Lung (tissue), 12 donors: ENCODE measurements around the gene SLC12A5. TPM values are rescaled to one million over a fixed set of nuclear protein-coding genes. Genes with fewer than 3 reads are reported as not detected.

Experiments used
- ATAC-seq: fragments of 200-7000 bp; cut with Tn5 transposase; one replicate; pipeline ENCODE4 v1.9.1; 2020; ENCODE audit warnings: moderate number of reproducible peaks; ENCODE audit not compliant: insufficient read depth, low FRiP score
- DNase-seq, 3 donors: peaks; one replicate each; pipeline ENCODE4 v3.0.0-alpha.2; 2013 to 2017
- H3K27ac ChIP-seq, 2 donors: one replicate each; pipeline ENCODE4 v1.5.1; 2013; ENCODE audit warnings: mild to moderate bottlenecking in 2 of 2, moderate library complexity in 2 of 2, control low read depth in 1 of 2, inconsistent platforms in 1 of 2, low read depth in 1 of 2, low read length in 1 of 2
- H3K27me3 ChIP-seq, 3 donors: one replicate each; pipeline ENCODE4 v1.5.1; 2013; ENCODE audit warnings: low read length in 2 of 3; ENCODE audit not compliant: control insufficient read depth in 3 of 3, insufficient read depth in 3 of 3
- H3K36me3 ChIP-seq, 4 donors: one replicate each; pipeline ENCODE4 v1.5.1; 2013; ENCODE audit warnings: low read length in 4 of 4, mild to moderate bottlenecking in 1 of 4, moderate library complexity in 1 of 4; ENCODE audit not compliant: control insufficient read depth in 4 of 4, insufficient read depth in 4 of 4
- H3K4me1 ChIP-seq, 5 donors: one replicate each; pipeline ENCODE4 v1.5.1; 2013; ENCODE audit warnings: low read length in 5 of 5, mild to moderate bottlenecking in 2 of 5, moderate library complexity in 1 of 5; ENCODE audit not compliant: control insufficient read depth in 5 of 5, insufficient read depth in 5 of 5
- H3K4me3 ChIP-seq: one replicate; pipeline ENCODE4 v1.5.1; 2013; ENCODE audit warnings: mild to moderate bottlenecking, control low read depth, moderate library complexity
- H3K9ac ChIP-seq, 2 donors: one replicate each; pipeline ENCODE4 v1.5.1; 2013; ENCODE audit warnings: low read length in 2 of 2, control low read depth in 1 of 2; ENCODE audit not compliant: insufficient read depth in 1 of 2
- H3K9me3 ChIP-seq, 4 donors: one replicate each; pipeline ENCODE4 v1.5.1; 2013; ENCODE audit warnings: low read length in 3 of 4, mild to moderate bottlenecking in 1 of 4, moderate library complexity in 1 of 4; ENCODE audit not compliant: control insufficient read depth in 4 of 4, insufficient read depth in 3 of 4
- WGBS, 2 donors: extraction: QIAGEN DNeasy Blood & Tissue Kit; methylation state at CpG; one replicate each; pipeline ENCODE4 v1.1.7; 2013; 5-methylcytosine and 5-hydroxymethylcytosine counted together
- polyA plus RNA-seq, 2 donors: library from polyadenylated mRNA; stranded (reverse); fragments of 200-250 nt; gene quantifications; one replicate each; pipeline ENCODE4 v1.2.1, GENCODE V29; 2013
- total RNA-seq, 2 donors: library from RNA; depleted of rRNA in 1 of 2; stranded (reverse); fragments of >200 nt in 1 of 2; gene quantifications; one replicate each; pipeline ENCODE4 v1.2.1, GENCODE V29; 2014 to 2021
- TF ChIP-seq, protein P1 (sequence below): IDR thresholded peaks from 2 replicates; pipeline ENCODE4 v1.5.1; 2012; ENCODE audit warnings: mild to moderate bottlenecking; ENCODE audit errors: control extremely low read depth, extremely low read depth
- donor health status: control.
- donor health status: control.
- donor health status: Bipolar disorder and iron deficiency.
- donor health status: healthy.
- donor health status: DM: yes; HTN: yes; CAD: no.

The SLC12A5 gene
- total and polyA plus RNA-seq, 4 donors = 0.52 TPM; not detected in 3

DNA sequence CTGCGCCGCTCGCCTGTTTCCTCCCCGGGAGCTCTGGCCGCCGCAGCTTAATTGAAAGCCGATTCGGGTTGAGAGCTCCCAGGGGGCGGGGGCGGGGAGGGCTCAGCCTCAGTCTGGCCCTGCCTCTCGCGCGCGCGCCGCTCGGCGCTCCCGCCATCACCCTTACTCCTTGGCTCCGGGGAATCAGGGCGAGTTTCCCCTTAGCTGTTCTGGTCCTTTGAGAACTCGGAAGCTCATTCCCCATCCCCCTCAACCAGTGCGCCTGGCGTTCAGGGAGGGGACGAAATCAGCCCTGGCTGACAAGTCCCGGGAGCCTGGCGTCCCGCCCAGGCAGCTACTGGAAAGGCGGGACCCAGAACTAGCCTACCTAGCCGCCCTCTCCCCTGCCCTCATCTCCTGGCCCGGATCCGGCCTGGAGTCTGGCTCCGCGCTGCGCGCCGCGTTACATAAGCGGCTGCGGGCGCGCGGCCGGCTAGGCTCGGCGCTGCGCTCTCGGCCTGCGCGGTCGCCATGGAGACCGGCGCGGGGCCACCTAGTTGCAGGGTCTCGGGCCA lies 2.8 kb downstream of the SLC12A5 start:
- H3K9me3 ChIP-seq = peaks cover 0 to 2% (median 0%) of the 10 kb centered on the region in 4 donors
- no peak for ATAC-seq
- TF ChIP-seq, protein P1, sequence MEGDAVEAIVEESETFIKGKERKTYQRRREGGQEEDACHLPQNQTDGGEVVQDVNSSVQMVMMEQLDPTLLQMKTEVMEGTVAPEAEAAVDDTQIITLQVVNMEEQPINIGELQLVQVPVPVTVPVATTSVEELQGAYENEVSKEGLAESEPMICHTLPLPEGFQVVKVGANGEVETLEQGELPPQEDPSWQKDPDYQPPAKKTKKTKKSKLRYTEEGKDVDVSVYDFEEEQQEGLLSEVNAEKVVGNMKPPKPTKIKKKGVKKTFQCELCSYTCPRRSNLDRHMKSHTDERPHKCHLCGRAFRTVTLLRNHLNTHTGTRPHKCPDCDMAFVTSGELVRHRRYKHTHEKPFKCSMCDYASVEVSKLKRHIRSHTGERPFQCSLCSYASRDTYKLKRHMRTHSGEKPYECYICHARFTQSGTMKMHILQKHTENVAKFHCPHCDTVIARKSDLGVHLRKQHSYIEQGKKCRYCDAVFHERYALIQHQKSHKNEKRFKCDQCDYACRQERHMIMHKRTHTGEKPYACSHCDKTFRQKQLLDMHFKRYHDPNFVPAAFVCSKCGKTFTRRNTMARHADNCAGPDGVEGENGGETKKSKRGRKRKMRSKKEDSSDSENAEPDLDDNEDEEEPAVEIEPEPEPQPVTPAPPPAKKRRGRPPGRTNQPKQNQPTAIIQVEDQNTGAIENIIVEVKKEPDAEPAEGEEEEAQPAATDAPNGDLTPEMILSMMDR = no peak
- peaks cover 24 to 57% (median 31%) of the 10 kb centered on the region in 3 donors for H3K27me3 ChIP-seq
- no peaks in the 10 kb centered on the region for H3K36me3 ChIP-seq
- peaks cover 0 to 3% (median 0%) of the 10 kb centered on the region in 5 donors for H3K4me1 ChIP-seq
- 2 to 3% methylated on average over 54 to 55 of the region's 55 CpGs for WGBS, 2 donors
- no peak overlapping the region for H3K9ac ChIP-seq
- no peak overlapping the region for H3K4me3 ChIP-seq
- no peak overlapping the region for H3K27ac ChIP-seq
- DNase-seq = no peak

DNA sequence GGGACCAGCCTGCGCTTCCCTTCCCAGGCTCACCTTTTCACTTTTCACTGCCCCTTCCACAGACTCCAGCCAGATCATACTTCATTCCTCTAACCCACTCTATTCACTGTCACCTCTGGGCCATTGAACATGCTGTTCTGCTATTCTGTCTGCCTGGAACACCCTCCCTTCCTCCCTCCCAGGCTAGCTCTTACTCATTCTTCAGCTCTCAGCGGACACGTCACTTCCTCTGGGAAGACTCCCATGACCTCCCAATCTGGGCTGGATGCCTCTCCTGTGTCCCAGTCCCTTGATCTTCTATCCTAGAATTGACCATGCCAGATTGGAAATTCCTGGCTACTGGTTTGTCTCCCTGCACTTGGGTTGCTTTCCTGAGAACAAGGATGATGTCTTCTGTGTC lies 5.0 kb downstream of the SLC12A5 start:
- TF ChIP-seq, protein P1 = no peak

DNA sequence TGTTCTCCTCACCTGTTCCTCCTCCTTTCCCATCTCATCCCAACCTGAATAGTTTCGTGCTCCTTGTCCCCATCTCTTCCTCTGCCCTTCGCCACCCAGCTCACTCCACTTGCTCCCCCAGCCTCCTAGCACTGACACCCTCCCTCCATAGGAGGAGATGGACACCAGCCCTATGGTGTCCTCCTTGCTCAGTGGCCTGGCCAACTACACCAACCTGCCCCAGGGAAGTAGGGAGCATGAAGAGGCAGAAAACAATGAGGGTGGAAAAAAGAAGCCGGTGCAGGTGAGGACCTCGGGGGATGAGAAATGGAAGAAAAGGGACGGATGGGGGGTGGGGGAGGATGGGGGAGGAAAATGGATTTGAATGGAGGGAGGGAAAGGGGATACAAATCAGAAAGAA lies 6.2 kb downstream of the SLC12A5 start:
- WGBS, 2 donors = 63 to 79% methylated on average over 5 of the region's 5 CpGs
- TF ChIP-seq, protein P1 = no peak
- no peak overlapping the region for H3K27ac ChIP-seq
- no peak for DNase-seq
- no peak overlapping the region for H3K4me3 ChIP-seq
- no peaks in the 10 kb centered on the region for H3K9me3 ChIP-seq
- ATAC-seq = no peak
- H3K9ac ChIP-seq = no peak overlapping the region
- peaks cover 18 to 48% (median 22%) of the 10 kb centered on the region in 3 donors for H3K27me3 ChIP-seq
- H3K36me3 ChIP-seq = no peaks in the 10 kb centered on the region
- peaks cover 0 to 3% (median 0%) of the 10 kb centered on the region in 5 donors for H3K4me1 ChIP-seq

More for the DNA sequence above, 5.0 kb downstream of the SLC12A5 start:
- peaks cover 0 to 3% (median 0%) of the 10 kb centered on the region in 5 donors for H3K4me1 ChIP-seq
- no peak overlapping the region for H3K9ac ChIP-seq
- no peaks in the 10 kb centered on the region for H3K36me3 ChIP-seq
- H3K27ac ChIP-seq = no peak overlapping the region
- 78 to 87% methylated on average over 3 of the region's 3 CpGs for WGBS, 2 donors
- ATAC-seq (no peak), DNase-seq (no peak)
- H3K4me3 ChIP-seq = no peak overlapping the region
- H3K27me3 ChIP-seq = peaks cover 19 to 56% (median 24%) of the 10 kb centered on the region in 3 donors
- peaks cover 0 to 2% (median 0%) of the 10 kb centered on the region in 4 donors for H3K9me3 ChIP-seq

DNA sequence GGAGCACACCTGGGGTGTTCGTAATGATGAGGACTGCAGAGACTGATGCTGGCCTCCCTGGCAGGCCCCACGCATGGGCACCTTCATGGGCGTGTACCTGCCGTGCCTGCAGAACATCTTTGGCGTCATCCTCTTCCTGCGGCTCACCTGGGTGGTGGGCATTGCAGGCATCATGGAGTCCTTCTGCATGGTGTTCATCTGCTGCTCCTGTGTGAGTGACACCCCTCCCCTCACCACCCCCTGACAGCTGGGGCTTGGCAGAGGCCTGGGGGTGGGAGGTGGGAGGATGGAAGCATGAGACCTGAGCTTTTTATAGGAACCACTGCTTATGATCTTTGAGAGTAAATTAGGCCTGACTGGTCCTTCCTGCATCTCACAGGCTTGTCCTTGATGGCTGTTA lies 6.7 kb downstream of the SLC12A5 start:
- 79 to 86% methylated on average over 6 of the region's 6 CpGs for WGBS, 2 donors
- no peak overlapping the region for H3K9ac ChIP-seq
- ATAC-seq (no peak), DNase-seq (no peak)
- no peaks in the 10 kb centered on the region for H3K9me3 ChIP-seq
- H3K4me1 ChIP-seq = no peaks in the 10 kb centered on the region
- TF ChIP-seq, protein P1 = no peak
- H3K27me3 ChIP-seq = peaks cover 13 to 44% (median 22%) of the 10 kb centered on the region in 3 donors
- no peaks in the 10 kb centered on the region for H3K36me3 ChIP-seq
- no peak overlapping the region for H3K4me3 ChIP-seq
- no peak overlapping the region for H3K27ac ChIP-seq
